ENCODE measurements around the gene PLCH1.

The PLCH1 gene

DNA sequence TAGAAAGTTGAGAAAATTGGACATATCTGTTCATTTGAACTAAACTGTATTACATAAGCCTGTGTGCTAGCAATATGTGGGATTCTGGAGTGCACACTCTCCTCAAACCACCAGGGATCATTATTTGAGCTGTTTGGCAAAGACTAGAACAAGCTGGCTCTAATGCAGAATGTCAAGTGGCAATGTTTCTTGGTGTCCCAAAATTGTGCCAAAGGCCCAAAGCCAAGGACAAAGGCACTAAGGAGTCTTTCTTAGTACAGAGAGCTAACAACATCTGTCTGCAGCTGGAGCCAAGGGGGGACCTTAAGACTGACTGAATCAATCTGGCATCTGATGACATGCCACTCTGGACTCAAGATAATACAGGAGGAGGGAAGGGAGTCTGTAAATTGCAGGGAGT is 374.7 kb downstream of the PLCH1 start:
- no peak for DNase-seq

DNA sequence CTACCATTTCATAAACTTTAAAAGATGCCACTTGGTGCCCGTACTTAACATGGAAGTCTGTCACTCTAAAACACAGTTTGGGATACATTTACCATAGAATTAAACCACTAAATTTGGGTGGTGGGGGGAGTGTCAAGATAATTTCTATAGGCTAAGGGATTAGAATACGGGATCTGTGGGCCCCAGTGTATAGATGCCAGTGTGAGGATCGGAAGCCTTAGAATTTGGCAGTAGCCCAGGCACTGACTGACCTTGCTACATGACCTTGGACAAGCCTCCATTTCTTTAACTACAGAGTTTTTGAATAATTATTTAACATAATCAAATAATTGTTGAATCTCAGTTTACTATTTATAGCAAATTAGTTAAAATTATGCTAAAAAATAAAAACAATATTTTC is 375.1 kb downstream of the PLCH1 start:
- no peak for DNase-seq

DNA sequence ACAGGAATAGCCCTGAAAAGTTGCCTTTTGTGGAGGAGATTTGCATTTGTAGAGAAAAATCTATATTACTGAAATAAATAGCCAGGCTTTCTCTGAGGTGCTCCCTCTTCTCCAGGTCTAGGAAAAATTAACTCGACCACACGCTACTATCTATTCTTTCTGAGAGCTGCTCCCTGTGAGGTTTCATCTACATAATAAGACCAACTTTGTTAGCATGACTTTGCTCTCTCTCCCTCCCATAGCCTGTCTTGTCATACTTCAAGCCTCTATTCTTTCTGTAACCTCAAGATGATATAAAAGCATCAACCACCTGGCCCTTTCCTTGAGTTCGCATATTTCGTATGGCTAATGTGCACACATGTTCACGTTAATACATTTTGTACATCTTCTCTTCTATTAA is 375.6 kb downstream of the PLCH1 start:
- DNase-seq = no peak

DNA sequence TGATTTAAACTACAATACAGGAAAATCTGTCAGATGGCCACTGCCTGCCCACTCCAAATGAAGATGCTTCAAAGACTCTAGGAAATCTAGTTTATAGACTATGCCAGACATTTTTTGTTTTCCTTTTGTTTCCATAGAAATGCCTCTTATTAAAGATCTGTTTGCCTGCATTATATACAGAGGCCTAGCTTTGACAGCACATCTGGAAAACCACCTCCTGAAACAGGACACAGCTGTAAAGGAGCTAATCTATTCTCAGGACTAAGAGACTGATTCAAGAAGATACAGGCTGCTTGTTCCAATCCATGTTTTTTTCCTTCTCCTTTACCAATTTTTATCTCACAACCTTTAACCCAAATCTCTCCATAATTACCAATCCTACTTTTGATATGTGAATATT is 376.1 kb downstream of the PLCH1 start:
- no peak for DNase-seq

- DNase-seq = no peak
Observed at GRCh38 chr3:155367506-155367905, 377.4 kb downstream of the PLCH1 start.

DNA sequence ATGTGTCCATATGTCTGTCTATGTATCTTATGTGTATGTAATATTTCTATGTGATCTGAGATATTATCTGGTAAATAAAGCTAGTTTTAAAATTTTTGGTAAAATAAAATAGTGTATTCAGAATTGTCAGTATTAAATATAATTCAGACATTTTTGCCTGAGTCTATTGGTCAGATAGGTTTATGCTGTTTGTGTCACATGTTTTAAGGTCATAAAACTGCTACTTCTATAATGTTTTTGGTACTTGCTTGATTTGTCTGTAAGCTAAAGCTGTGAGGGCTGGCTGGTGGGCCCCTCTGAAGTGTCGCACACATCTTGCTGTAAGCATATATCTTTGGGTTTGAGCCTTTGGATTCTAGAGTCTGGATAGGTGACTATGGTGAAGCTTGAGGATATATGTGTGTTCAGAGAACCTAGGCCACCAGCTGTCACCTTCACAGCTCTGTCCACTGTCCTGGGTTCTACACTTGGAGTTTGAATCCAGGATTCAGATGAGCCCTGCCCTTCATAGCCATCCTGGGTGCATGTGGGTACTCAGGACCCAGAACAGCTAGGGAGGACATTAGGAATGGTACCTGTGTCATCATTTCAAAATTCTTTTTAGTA is 379.6 kb downstream of the PLCH1 start:
- DNase-seq = no peak

GRCh38 chr3:155364492-155364891 is 380.4 kb downstream of the PLCH1 start:
- no peak for DNase-seq

GRCh38 chr3:155363690-155364070 is 381.2 kb downstream of the PLCH1 start:
- DNase-seq = no peak

- DNase-seq = no peak
Observed at GRCh38 chr3:155362808-155363689, 381.8 kb downstream of the PLCH1 start.

GRCh38 chr3:155360281-155360680 is 384.6 kb downstream of the PLCH1 start:
- DNase-seq = no peak

DNA sequence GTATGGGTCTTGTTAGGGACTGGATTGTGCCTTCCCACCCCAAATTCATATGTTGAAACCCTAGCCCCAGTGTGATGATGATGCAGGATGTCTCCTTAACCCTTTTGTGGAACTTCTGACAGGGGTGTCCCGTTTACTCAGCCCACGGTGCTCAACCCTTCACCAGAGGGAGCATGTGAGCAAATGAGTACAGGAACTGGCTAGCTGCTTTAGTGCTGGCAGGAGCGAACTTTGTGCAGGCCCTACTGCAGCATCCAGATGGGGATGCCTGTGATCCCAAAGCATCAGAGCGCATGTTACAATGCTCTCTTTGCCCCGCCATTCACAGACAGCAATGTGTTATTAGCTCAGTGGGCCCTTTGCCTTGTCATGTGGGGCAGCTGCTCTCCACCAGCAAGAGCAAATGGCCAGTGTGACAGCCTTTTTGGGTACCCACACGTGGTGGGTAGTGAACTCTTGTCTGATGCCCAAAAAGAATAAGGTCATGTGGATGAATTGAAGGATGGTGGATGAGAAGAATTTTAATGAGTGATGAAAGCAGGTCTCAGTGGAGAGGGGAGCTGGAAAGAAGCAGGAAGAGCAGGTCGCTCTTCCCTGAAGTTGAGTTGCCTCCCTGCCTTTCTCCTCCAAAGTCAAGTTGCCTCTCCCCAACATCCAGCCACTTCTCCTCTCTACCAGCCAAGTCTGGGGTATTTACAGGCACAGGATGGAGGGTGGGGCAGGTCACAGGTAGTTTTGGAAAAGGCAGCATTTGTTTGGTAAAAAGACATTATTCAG is 388.1 kb downstream of the PLCH1 start:
- DNase-seq = no peak

DNA sequence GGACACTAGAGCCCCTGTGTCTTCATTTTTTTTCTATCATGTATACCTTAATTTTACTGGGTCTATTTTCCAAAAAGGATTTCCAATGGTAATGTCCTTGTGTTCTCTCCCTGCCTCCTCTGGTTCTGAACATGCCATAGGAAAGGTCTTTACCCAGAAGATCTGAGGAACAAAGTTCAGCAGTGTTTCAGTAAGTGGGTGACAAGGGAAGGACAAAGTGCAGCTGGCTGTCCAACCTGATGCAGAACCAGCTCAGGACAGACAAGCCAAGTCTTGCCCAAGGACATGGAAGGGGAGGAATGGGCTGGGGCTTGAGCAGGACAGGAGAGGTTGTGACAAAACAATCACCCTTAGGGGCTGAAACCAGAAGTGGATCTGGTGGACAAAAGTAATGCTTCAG is 390.2 kb downstream of the PLCH1 start:
- DNase-seq = no peak

DNA sequence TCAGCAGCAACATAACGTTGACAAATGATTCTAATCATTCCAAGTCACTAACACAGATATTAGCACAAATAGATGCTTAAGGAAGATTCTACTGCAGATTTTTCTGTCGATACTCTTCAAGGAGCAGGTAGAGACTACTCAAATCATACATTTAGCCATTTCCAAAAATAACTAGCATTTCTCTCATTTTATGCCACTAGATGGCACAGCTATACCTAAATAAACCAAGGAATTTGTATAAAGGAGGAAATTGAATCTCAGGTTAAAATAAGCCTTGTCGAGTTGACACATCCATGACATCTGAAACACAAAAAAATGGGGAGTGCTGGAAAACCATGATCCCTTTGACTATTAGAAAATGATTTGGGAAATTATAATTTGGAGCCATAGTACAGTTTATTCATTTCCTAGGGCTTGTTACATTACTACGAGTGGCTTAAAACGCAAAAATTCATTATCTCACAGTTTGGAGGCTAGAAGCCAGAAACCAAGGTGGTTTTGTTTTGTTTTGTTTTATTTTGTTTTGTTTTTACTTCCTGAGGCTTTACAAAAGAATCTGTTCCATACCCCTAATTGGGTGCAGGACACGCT is 391.9 kb downstream of the PLCH1 start:
- peak; percentile 62 for DNase-seq

- DNase-seq = no peak
Observed at GRCh38 chr3:155350571-155350970, 394.3 kb downstream of the PLCH1 start.

- no peak for DNase-seq
Observed at GRCh38 chr3:155347901-155348300, 397.0 kb downstream of the PLCH1 start.

DNA sequence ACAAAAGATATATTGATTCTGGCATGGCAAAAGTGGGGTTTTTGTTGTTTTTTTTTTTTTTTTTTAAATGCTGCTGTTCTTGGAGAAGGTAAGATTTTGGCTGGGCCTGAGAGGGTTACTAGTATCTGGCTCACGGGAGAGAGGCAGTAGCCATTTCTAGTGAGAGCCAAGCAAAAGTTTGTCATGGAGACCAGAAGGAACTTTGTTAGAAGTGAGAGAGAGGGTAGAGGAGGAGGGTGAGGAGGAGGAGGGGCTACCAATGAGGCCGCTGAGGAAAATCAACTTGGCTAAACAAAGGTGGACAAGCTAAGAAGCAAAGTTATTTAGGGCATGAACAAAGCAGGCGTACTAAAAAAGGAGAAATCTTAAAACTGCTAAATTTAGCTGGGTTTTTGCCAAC is 402.5 kb downstream of the PLCH1 start:
- no peak for DNase-seq

DNA sequence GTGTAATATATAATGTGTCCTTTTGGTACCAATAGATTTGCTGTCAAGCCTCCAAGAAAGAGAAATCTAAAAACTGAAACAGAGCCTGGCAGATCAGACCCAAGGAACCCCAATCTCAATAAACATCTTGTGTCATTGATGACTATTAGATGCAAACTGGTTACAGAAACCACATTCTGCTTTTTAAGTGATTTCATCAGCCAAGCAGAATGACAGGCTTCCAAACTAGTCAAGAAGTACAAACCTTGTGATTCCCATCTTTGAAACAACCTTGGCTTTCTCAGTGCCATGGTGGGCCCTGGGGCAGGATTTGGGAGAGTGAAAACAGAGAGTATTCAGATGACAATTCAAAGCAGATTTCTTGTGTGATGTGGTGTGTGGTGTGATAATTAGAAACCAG is 405.8 kb downstream of the PLCH1 start:
- DNase-seq = no peak

DNA sequence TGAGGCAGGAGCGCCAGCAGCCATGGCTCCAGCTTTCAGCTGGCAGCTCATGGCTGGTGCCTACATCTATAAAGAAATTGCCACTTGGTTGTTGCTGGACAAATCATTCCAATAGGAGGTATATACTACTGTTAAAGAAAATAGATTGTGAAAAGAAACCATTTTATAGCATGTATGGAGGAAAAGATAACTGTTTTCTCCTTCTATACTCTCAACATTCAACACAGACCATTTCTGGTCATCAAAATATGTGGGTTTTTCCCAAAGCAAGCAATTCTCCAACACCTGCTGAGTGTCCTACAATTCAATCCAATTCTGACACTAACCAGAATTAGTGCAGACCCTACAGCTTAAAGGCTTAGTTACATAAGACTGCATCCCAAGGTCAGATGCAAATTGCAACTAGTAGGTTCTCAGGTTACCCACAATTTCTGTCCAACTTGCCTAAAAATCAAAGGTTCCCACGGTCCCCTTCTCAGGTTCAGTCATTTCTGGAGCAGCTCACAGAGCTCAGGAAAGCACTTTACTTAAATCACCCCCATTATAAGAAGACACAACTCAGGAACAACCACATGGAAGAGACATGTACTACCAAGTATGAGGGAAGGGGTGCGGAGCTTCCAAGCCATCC is 409.0 kb downstream of the PLCH1 start:
- no peak for DNase-seq

DNA sequence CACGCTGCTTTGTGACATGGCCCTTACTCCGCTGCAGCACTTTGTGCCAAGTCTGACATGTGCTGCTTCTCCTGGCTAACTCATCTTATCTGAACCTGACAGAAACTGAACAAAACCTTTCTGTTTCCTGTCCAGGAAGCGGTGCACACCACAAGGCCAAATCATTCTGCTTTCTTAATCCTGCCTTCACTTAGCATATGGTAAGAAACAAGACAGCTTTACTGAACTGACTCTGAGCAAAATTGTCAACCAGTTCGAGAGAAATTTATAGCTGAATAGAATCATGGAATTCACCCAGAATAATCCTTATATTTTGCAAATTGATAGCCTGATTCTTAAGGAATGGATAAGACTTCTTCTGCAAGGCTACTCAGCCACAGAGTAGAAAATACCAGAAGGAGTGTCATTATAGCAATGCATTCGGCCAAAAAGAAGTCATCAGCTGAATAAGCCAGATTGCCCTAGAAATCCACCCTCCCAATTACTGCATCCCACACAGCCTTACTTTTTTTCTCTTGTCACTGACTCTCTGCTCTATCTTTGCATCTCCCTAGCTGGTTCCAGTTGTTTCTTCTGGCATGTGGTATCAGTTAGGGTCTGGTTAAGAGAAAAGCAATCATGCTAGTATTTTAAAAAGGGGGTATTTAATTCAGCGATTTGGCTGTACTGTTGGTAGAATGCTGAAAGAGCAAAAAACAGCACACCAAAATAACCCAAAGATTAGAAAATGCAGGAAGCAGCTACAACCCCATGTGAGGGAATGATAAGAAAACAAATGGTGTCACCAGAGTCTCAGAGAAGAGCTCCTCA is 409.8 kb downstream of the PLCH1 start:
- no peak for DNase-seq

GRCh38 chr3:155334215-155334913 is 410.5 kb downstream of the PLCH1 start:
- DNase-seq = no peak

DNA sequence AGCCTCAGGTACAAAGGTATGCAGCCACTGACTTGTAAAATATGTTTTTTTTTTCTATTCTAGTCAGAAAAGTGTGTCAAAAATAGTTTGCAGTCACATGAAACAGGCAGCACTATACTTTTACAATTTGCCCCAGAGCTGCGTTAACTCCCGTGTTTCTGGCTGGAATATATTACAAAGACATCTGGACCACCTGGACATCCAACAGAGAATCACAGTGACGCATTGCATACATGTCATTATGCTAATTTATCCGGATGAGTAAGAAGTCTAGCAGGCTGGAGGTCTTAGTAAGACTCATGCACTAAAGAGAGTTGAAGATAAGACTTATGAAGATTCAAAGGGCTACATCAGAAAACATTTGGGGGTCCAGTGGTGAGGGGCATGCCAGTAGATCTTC is 412.2 kb downstream of the PLCH1 start:
- no peak for DNase-seq
